ENCODE measurements around the gene ITPRID2. TPM values are rescaled to one million over a fixed set of nuclear protein-coding genes. Genes with fewer than 3 reads are reported as not detected.

Gene ITPRID2
- polyA plus RNA-seq, 3 donors, result 17.9 to 50.2 (median 23.0) TPM

DNA sequence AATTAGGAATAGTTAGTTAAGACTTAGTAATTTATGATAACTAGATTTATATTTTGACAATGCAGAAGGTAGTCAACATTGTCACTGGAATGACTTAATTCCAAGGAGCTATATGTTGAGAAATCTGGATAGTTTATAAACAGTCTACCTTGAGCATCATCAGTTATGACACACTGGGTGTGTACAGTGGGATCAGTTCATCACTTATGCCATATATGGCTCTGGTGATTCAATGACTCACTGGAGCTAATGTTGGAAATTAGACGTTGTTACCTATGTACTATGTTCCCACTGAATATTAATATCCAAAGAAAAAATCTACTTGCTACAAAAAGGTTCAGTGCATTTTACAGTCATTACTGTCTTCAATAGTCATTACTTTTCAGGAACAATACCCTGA, 34.0 kb upstream of the ITPRID2 start:
- H3K9me3 Mint-ChIP-seq, result peaks cover 0 to under 1% (median 0%) of the 10 kb centered on the region in 7 donors
- Histone ChIP-seq H3K79me2 (ENCODE audit: insufficient read depth, low read length) (no peaks in the 10 kb centered on the region), H3K27me3 (ENCODE audit: control insufficient read depth in 2 of 2, insufficient read depth in 2 of 2, low read length in 2 of 2) (no peaks in the 10 kb centered on the region), H3K4me3 (replicated peaks in 1 of 3; ENCODE audit: low read depth in 2 of 3, low read length in 3 of 3) (no peak overlapping the region), H3K4me1 (ENCODE audit: control insufficient read depth in 1 of 2, insufficient read depth in 2 of 2, low read length in 2 of 2) (peaks cover 2 to 3% of the 10 kb centered on the region in 2 donors), H3K9me3 (replicated peaks in 1 of 2; ENCODE audit: control insufficient read depth in 1 of 2, insufficient read depth in 1 of 2, low read length in 2 of 2) (no peaks in the 10 kb centered on the region), H4K20me1 (ENCODE audit: insufficient read depth, low read length) (no peaks in the 10 kb centered on the region), H2AFZ (ENCODE audit: insufficient read depth, low read depth, low read length, poor library complexity, severe bottlenecking) (no peak overlapping the region), H3K4me2 (replicated peaks; ENCODE audit: extremely low read depth, low read length, poor library complexity, severe bottlenecking) (no peak overlapping the region), H3K27ac (ENCODE audit: low read depth in 1 of 2, low read length in 2 of 2) (no peak overlapping the region), H3K9ac (ENCODE audit: insufficient read depth, low read length, poor library complexity, severe bottlenecking) (no peak overlapping the region), H3K36me3 (replicated peaks in 1 of 2; ENCODE audit: control insufficient read depth in 1 of 2, insufficient read depth in 2 of 2, low read length in 2 of 2) (no peaks in the 10 kb centered on the region)
- TF ChIP-seq, protein P1, sequence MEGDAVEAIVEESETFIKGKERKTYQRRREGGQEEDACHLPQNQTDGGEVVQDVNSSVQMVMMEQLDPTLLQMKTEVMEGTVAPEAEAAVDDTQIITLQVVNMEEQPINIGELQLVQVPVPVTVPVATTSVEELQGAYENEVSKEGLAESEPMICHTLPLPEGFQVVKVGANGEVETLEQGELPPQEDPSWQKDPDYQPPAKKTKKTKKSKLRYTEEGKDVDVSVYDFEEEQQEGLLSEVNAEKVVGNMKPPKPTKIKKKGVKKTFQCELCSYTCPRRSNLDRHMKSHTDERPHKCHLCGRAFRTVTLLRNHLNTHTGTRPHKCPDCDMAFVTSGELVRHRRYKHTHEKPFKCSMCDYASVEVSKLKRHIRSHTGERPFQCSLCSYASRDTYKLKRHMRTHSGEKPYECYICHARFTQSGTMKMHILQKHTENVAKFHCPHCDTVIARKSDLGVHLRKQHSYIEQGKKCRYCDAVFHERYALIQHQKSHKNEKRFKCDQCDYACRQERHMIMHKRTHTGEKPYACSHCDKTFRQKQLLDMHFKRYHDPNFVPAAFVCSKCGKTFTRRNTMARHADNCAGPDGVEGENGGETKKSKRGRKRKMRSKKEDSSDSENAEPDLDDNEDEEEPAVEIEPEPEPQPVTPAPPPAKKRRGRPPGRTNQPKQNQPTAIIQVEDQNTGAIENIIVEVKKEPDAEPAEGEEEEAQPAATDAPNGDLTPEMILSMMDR (IDR thresholded peaks at IDR 0.05), result no peak
- H3K36me3 Mint-ChIP-seq, result no peaks in the 10 kb centered on the region
- intact Hi-C loops (cut with micrococcal nuclease), result no loop called here
- no peak for DNase-seq
- H3K27me3 Mint-ChIP-seq (ENCODE audit: low read depth in 3 of 3), result peaks cover 0 to 2% (median 0%) of the 10 kb centered on the region in 3 donors
- no peak overlapping the region for H3K27ac Mint-ChIP-seq
- H3K4me3 Mint-ChIP-seq, result no peak overlapping the region
- no CpG with 5 or more reads among the region's 1 CpG for WGBS (ENCODE audit: insufficient coverage)
- peaks cover 3% of the 10 kb centered on the region for H3K4me1 Mint-ChIP-seq

DNA sequence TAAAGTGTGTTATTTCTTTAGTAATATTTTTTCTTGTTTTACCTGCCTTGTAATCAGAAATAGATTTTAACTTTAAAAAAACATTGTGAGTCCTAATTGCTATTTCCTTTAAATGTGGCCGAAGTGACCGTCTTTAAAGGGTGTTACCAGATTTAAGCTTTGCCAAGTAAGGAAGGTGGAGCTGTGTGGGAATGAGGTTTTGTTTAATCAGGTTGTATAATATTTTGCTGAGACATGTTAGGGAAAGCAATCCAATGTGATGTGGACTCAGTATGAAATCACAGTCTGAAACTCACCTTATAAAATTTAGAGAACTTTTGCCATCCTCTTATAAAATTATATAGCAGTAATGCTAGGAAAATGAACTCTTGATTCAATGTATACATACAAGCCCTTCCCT, 32.9 kb upstream of the ITPRID2 start:
- no peak overlapping the region for H3K27ac ChIP-seq (ENCODE audit: low read depth in 1 of 2, low read length in 2 of 2)
- peaks cover 3% of the 10 kb centered on the region for H3K4me1 Mint-ChIP-seq
- 80% methylated on average over 1 of the region's 2 CpGs for WGBS (ENCODE audit: insufficient coverage)
- H2AFZ ChIP-seq (ENCODE audit: insufficient read depth, low read depth, low read length, poor library complexity, severe bottlenecking), result no peak overlapping the region
- H3K36me3 ChIP-seq (replicated peaks in 1 of 2; ENCODE audit: control insufficient read depth in 1 of 2, insufficient read depth in 2 of 2, low read length in 2 of 2), result no peaks in the 10 kb centered on the region
- no peak overlapping the region for H3K4me3 Mint-ChIP-seq
- no peaks in the 10 kb centered on the region for H3K9me3 ChIP-seq (replicated peaks in 1 of 2; ENCODE audit: control insufficient read depth in 1 of 2, insufficient read depth in 1 of 2, low read length in 2 of 2)
- no peaks in the 10 kb centered on the region for H3K4me1 ChIP-seq (ENCODE audit: control insufficient read depth in 1 of 2, insufficient read depth in 2 of 2, low read length in 2 of 2)
- no peak overlapping the region for H3K4me3 ChIP-seq (replicated peaks in 1 of 3; ENCODE audit: low read depth in 2 of 3, low read length in 3 of 3)
- H3K4me2 ChIP-seq (replicated peaks; ENCODE audit: extremely low read depth, low read length, poor library complexity, severe bottlenecking), result no peak overlapping the region
- TF ChIP-seq, protein P1 (IDR thresholded peaks at IDR 0.05), result no peak
- intact Hi-C loops (cut with micrococcal nuclease), result no loop called here
- no peak overlapping the region for H3K9ac ChIP-seq (ENCODE audit: insufficient read depth, low read length, poor library complexity, severe bottlenecking)
- no peaks in the 10 kb centered on the region for H3K36me3 Mint-ChIP-seq
- H3K79me2 ChIP-seq (ENCODE audit: insufficient read depth, low read length), result no peaks in the 10 kb centered on the region
- no peaks in the 10 kb centered on the region for H3K27me3 ChIP-seq (ENCODE audit: control insufficient read depth in 2 of 2, insufficient read depth in 2 of 2, low read length in 2 of 2)
- no peak for DNase-seq
- no peak overlapping the region for H3K27ac Mint-ChIP-seq
- H4K20me1 ChIP-seq (ENCODE audit: insufficient read depth, low read length), result no peaks in the 10 kb centered on the region
- no peaks in the 10 kb centered on the region for H3K9me3 Mint-ChIP-seq
- H3K27me3 Mint-ChIP-seq (ENCODE audit: low read depth in 3 of 3), result peaks cover 0 to 2% (median 0%) of the 10 kb centered on the region in 3 donors
